ES-I3 (cell line): Measurements from ENCODE around the gene GRWD1.
"Not testable (repeated sequence)": the region's sequence is repeated elsewhere in the genome, so short reads cannot be mapped to it uniquely, and the experiment has no call there.

Experiments
- H3K36me3 ChIP-seq: 2 replicates; pipeline ENCODE4 v1.6.1; 2013; ENCODE audit warnings: mild to moderate bottlenecking, low read length, control low read depth, moderate library complexity; ENCODE audit not compliant: insufficient read depth
- H3K4me1 ChIP-seq: 2 replicates; pipeline ENCODE4 v1.6.1; 2013; ENCODE audit warnings: mild to moderate bottlenecking, control low read depth, low read length; ENCODE audit not compliant: insufficient read depth
- H3K9ac ChIP-seq: 2 replicates; pipeline ENCODE4 v1.6.1; 2013; ENCODE audit warnings: low read depth, mild to moderate bottlenecking, low read length, moderate library complexity
- H3K9me3 ChIP-seq: 2 replicates; pipeline ENCODE4 v1.6.1; 2013; ENCODE audit warnings: mild to moderate bottlenecking, low read length, moderate library complexity; ENCODE audit not compliant: control insufficient read depth, insufficient read depth

Gene GRWD1

GRCh38 chr19:48486706-48487105 is 40.9 kb downstream of the GRWD1 start:
- not testable (repeated sequence) for H3K36me3 ChIP-seq, H3K4me1 ChIP-seq, H3K9me3 ChIP-seq, H3K9ac ChIP-seq

GRCh38 chr19:48487544-48487943 is 41.8 kb downstream of the GRWD1 start:
- Histone ChIP-seq H3K36me3 (0 out of 2 replicates have a peak, but pooled peaks cover 2% of the 10 kb centered on the region), H3K9ac (no peak overlapping the region), H3K4me1 (0 out of 2 replicates have a peak, but pooled peaks cover 6% of the 10 kb centered on the region)

GRCh38 chr19:48487948-48488347 is 42.2 kb downstream of the GRWD1 start:
- Histone ChIP-seq H3K4me1 (0 out of 2 replicates have a peak, but pooled peaks cover 6% of the 10 kb centered on the region), H3K9ac (no peak overlapping the region), H3K9me3 (no peaks in the 10 kb centered on the region), H3K36me3 (0 out of 2 replicates have a peak, but pooled peaks cover 2% of the 10 kb centered on the region)

More at GRCh38 chr19:48487544-48487943, 41.8 kb downstream of the GRWD1 start:
- H3K9me3 ChIP-seq, result no peaks in the 10 kb centered on the region

GRCh38 chr19:48488478-48488877 is 42.7 kb downstream of the GRWD1 start:
- not testable (repeated sequence) for H3K9me3 ChIP-seq, H3K9ac ChIP-seq, H3K4me1 ChIP-seq, H3K36me3 ChIP-seq

DNA sequence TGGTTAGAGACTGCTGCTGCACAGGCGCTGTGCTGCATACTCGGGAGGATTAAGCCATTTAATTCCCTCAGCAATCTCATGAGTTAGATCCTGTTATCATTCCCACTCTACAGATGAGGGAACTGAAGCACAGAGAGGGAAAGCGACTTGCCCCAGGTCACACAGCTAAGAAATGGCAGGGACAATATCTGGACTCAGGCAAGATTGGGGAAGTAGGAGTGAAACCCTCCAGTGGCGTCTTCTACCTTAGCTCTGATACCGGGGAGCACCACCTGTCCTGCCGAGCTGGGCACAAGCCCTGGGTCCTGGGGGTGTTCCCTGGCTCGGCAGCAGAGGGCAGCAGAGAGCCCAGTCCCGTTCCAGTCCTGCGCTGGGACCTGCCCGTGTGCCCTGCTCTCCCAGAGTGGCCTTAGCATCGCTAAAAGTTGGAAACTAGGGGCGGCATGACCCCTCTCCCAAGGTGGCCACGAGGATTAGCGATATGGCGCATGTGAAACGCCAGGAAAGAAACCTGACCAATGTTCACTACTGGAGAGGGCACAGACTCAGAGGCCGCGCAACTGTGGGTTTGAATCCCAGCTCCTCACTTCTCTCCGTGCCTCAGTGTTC is 43.9 kb downstream of the GRWD1 start:
- Histone ChIP-seq H3K36me3 (0 out of 2 replicates have a peak, but pooled peaks cover 2% of the 10 kb centered on the region), H3K9me3 (no peaks in the 10 kb centered on the region), H3K9ac (no peak overlapping the region; the same call in 1 of the 2 replicates), H3K4me1 (0 out of 2 replicates have a peak, but pooled peaks cover 6% of the 10 kb centered on the region)

DNA sequence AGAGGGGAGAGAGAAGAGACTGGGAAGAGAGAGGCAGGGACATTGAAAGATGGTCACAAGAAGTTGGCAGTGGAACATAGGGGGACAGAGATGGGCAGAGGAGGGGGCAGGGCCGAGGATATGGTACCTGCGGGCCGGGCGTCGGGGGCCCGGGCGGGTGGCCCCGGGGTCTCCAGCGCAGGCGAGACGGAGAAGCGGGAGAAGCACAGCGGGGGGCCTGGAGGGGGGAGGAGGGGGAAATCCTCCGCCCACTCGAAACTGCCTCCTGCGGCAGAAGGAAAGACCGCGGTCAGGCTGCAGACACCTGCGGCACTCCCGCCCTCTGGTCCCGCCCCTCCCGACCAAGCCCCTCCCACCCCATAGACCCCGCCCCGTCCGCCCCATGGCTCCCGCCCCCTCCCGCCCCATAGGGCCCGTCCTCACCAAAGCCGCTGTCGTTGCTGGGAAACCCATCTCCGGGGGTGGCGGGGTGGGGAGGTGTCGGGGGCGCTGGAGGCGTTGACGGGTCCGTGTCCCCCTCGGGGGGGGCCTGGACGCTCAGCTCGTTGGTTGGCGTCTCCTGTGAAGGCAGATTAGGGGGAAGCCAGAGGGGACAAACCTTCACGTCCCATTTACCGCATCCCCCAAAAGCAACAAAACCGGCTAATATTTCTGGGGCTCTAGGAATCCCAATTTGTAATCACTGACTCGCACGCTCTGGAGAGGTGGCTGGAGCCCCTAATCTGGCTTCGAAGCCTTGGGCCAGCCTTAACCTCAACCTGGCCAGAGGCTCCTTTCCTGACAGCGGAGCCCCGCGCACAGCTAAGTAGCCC is 45.4 kb downstream of the GRWD1 start:
- Histone ChIP-seq H3K9ac (peak overlapping the region; percentile 52; the same call in 1 of the 2 replicates), H3K4me1 (0 out of 2 replicates have a peak, but pooled peaks cover 6% of the 10 kb centered on the region), H3K36me3 (0 out of 2 replicates have a peak, but pooled peaks cover 2% of the 10 kb centered on the region), H3K9me3 (no peaks in the 10 kb centered on the region)

- Histone ChIP-seq H3K4me1 (0 out of 2 replicates have a peak, but pooled peaks cover 6% of the 10 kb centered on the region), H3K36me3 (0 out of 2 replicates have a peak, but pooled peaks cover 2% of the 10 kb centered on the region), H3K9me3 (no peaks in the 10 kb centered on the region), H3K9ac (peak overlapping the region; percentile 46; the same call in 1 of the 2 replicates)
Measured at GRCh38 chr19:48491793-48492123, 46.0 kb downstream of the GRWD1 start.

- peak overlapping the region; percentile 75 for H3K9ac ChIP-seq
- no peaks in the 10 kb centered on the region for H3K9me3 ChIP-seq
- H3K4me1 ChIP-seq, result 0 out of 2 replicates have a peak, but pooled peaks cover 6% of the 10 kb centered on the region
- no peaks in the 10 kb centered on the region for H3K36me3 ChIP-seq
Measured at GRCh38 chr19:48492925-48493717, 47.3 kb downstream of the GRWD1 start.

DNA sequence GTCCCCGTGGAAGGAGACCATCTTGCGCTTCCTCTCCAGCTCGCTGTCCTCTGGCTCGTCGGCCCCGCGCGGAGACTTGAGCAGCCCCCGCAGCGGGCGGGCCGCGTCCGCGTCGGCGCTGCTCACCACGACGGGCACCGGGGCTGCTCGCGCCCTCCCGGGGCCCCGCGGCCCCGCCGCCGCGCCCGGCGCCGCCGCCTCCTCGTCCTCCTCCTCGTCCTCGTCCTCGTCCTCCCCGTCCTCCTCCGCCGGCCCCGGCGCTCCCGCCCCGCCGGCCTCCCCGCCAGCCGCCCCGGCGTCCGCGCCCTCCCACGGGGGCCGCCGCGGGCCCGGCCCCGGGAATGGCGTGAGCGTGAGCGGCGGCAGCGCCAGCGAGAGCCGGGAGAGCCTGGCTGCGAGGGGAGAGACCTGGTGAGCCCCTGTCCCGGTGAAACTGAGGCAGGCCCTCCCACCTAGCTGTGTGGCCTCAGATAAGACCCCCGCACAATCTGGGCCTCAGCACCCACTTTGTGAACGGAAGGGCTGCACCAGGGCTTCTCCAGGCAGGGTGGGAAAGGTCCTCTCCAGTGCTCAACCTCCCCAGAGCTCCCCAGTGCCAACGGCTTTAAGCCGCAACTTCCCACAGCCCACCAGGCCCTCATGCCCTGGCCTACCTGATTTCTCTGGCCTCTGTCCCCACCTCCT is 48.1 kb downstream of the GRWD1 start:
- Histone ChIP-seq H3K9ac (peak overlapping the region; percentile 75), H3K9me3 (no peaks in the 10 kb centered on the region), H3K4me1 (0 out of 2 replicates have a peak, but pooled peaks cover 6% of the 10 kb centered on the region), H3K36me3 (no peaks in the 10 kb centered on the region)

- H3K4me1 ChIP-seq, result 0 out of 2 replicates have a peak, but pooled peaks cover 5% of the 10 kb centered on the region
- H3K9ac ChIP-seq, result no peak overlapping the region
- no peaks in the 10 kb centered on the region for H3K36me3 ChIP-seq
- no peaks in the 10 kb centered on the region for H3K9me3 ChIP-seq
Measured at GRCh38 chr19:48495396-48495795, 49.6 kb downstream of the GRWD1 start.

GRCh38 chr19:48496959-48497727 is 51.4 kb downstream of the GRWD1 start:
- Histone ChIP-seq H3K36me3 (no peaks in the 10 kb centered on the region), H3K4me1 (no peaks in the 10 kb centered on the region; the same call in 1 of the 2 replicates), H3K9me3 (no peaks in the 10 kb centered on the region), H3K9ac (no peak overlapping the region)

DNA sequence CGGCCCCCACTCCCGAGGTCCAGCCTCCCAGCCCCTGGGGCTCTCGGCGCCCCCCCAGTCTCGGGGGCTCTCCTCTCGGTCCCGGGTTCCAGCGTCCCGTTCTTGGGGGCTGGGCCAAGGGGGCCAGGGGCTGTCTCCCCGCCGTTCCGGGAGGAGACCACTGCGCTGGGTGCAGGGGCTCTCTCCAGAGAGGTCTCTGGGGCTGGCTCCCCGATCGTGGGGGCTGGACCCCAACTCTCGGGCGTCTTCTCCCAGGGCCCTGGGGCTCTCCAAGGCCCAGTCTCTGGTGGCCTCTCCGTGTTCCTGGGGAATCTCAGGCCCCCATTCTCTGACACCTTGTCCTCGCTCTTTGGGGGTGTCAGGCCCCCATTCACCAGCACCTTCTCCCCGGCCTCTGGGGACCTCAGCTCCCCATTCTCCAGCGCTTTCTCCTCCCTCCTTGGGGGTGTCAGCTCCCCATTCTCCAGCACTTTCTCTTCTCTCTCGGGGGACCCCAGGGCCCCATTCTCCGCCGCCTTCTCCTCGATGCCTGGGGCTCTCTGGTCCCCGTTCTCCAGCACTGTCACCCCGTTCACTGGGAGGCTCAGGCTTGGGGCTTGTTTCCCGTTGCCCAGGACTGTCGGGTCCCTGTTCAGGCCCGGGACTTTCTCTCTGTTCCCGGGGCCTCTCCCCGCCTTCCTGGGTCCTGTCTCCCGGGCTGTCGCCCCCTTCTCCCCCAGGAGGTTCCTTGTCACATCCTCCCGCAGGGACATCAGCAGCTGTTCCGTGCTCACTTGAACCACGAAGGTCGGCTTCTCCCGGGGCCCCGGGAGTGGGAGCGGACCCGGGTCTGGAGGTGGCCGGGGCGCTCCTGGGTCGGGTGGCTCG is 52.2 kb downstream of the GRWD1 start:
- H3K9ac ChIP-seq, result no peak overlapping the region
- no peaks in the 10 kb centered on the region; the same call in 1 of the 2 replicates for H3K4me1 ChIP-seq
- no peaks in the 10 kb centered on the region for H3K9me3 ChIP-seq
- no peaks in the 10 kb centered on the region for H3K36me3 ChIP-seq
